NCI-H1105 (cell line): Measurements from ENCODE around the gene WNT7A.

Experiments used
- DNase-seq: peaks from one replicate; lab custom pipeline; 2025; lab: John Stamatoyannopoulos, UW

WNT7A gene

DNA sequence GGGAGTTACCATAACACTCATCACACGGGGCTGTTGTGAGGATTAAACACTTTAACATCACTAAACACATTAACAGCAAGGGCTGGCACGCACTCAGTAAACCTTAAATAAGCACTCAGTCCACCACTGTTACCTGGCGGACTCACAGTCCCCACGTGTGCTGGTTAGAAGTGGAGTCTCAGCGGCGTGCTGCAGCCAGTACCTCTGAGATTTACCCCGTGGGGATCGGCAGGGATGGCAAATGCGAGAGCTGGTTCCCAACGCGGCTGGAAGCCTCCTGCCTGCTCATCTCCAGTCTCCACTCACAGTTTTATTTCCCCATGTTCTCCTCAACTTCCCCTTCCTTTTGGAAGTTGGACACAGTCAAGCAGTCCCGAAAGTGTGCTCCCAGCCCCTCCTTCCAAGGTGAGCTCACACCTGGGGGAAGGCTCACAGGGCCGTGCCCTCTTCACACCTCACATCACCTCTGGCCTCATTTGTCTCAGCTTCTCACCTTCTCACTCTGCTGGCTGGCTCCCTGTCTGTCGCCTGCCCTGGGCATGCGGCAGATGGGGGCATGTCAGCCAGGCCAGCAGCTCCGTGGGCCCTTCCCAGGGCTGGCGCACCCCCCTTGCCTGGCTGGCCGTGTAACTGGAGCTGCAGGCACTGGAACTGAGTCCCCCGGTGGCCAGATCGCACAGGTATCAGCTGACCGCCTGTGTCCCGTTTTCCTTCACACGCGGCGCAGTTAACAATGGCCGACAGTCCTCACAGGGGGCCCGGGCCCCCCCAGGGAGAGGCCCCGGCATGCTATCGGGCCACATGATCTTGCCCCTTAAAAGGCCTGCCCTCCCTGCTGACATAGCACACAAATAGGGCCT, 87.1 kb downstream of the WNT7A start:
- no peak for DNase-seq

DNA sequence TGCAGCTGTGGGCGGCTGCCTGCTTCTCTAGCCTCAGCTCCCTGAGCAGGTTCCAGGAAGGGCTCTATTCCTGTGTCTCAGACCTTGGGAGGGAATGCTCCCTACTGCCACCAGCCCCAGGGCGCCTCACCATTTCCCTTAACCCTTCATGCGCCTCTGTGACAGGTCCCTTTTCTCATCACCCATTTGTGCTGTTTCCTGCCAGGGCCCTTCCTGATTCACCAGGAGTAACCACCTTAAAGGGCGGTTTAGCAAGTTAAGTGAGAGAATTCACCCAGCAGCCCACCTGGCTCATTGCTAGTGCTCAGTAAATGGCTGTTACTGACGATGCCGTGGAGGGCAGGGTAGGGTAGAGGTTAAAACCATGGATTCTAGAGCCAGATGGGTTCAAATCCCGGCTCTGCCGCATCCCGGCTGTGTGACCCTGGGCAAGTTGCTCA, 87.8 kb downstream of the WNT7A start:
- DNase-seq = no peak

DNA sequence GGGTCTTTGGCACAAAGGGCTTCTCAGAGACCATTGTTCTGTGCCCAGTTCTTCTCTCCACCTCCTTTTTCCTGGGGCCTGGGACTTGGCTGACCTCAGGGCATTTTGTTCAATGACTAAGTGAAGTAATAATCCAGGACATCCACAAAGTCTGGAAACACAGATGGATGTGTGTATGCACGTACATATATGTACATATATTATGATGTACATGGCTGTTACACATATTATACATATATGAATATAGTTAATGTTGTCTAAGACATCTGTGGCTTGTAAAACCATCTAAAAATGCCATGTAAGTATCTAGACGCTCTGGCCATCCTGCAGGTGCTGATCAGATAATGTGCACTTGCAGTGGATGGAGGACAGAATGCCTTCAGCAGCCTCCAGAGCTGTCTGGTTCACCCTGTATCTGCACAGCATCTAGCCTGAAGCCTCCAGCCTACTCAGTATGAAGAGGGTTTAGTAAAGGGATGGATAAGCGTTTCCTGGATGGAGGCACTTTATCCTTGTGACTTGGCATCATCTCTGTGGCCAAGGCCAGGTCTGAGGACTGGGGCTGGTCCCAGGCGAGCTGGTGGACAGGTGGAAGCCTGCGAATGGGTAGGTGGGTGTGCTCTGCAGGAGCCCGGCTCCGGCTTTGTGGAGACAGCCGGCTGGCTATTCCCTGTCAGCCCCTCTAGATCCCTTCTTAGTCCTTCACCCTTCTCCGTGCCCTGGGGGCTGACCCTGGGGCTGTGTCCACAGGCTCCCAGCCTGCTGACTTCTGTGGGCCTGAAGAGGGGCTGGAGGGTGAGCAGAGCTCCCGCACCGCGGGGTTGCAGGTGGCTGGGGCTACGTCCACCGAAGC, 88.4 kb downstream of the WNT7A start:
- no peak for DNase-seq

DNA sequence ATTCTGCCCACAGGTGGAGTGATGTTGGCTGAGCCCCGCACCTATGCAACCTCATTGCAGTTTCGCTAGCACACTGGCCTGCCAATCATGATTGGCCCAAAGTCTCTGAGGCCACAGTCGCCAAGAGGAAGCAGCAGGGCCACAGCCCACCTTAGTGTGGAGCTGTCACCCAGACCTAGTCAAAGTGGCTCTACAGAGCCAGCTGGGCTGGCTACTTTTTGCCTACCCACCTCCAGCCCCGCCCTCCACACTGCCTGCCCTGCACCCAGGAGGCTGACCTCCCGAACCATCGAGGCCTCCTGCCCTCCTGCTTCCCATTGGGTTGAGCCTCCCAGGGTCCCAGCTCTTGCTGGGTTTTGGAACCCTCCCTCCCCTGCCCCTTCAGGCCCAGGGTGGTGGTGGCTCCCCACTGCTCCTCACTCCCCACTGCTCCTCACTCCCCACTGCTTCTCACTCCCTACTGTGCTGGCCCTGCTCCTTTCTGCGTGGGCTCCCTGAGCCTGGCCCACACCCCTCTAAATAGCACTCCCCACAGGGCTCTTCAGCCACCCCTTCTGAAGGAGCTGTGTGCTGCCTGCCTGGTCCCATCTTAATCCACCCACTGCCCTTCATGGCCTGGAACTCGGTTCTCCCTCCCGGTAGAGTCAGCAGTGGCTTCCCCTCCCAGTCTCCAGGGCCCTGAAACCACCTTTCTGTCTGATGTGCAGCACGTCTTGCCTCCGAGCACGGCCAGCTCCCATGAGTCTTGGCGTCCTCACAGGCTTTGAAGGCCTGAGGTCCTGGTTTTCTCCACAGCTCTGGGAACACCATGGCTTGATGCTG, 89.3 kb downstream of the WNT7A start:
- no peak for DNase-seq

DNA sequence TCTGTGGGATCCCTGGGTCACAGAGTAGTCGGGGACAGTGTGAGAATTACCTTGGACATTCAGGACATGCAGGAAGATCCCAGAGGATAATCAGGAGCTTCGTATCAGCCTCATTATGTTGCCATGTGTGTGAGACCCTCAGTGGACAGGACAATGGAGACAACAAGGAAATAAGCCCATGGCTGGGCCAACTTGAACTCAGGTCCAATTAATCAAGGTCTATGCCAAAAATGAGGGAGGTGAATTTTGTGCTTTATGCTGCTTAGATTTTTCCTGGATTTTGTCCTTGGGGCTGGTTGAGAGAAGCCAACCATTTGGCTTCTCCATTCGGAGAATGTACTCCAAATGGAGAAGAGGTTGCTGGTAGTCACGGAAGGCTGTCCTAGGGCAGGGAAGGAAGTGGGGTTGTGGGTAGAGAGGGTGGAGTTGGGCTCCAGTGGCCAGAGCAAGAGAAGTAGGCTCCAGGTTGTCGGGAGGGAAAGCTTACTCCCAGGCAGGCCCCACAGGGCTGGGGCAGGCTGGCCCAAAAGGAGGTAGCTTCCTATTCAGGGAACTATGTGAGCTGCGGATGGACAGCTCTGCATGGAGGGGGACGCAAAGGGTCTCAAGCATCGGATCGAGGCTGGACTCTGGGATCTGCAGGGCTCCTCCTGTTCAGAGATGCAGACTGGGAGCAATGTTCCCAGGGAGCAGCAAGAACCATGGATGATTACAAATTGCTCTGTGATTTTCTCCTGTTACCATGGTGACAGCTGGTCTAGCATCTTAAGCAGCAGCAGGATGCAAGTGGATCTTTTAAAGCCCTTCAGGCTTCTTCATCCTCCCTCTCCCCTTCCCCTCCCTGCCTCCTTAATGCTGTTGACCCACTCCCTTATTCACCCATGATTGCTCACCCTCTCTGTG, 91.1 kb downstream of the WNT7A start:
- no peak for DNase-seq

DNA sequence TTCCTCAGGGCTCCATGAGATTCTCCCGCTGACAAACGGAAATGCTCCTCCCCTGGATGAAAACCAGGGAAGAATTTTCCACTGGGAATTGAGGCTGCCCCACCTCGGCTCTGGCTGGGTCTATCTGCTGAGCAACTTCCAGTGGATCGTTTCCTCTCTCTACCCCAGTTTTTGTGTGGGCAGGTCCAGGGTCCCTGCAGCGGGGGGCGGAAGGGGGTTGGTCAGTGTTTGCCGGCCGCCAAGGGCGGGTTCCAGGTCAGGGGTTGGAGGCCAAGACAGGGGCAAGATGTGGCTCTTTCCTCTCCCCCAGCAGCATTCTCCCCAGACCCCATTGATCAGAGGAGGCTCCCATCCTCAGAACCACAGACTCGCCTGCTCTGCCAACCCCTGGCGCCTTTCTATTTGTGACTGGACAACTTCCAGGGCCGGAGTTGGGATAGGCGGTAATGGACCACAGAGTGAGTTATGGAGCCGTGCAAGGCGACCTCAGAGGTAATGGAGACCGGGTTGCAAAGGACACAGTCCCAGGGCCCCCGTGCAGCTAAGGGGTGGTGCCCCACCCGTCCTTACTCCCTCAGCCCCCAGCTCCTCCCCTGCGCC, 92.2 kb downstream of the WNT7A start:
- DNase-seq = no peak

DNA sequence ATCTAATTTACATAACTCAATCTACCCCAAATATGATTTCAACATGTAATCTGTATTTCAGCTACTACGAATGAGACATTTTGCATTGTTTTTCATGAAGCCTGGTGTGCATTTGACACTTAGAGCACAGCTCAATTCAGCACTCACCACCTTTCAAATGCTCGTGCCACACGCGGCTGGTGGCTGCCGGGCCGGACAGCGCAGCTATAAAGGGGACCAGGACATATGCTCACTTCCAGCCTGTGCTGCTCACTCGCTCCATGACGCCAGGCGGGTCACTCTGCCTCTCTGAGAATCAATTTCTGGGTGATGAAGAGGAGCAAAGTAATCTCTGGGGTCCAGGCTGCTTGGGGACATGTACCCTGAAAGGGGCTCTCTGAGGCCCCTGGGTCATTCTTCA, 93.1 kb downstream of the WNT7A start:
- DNase-seq = no peak

DNA sequence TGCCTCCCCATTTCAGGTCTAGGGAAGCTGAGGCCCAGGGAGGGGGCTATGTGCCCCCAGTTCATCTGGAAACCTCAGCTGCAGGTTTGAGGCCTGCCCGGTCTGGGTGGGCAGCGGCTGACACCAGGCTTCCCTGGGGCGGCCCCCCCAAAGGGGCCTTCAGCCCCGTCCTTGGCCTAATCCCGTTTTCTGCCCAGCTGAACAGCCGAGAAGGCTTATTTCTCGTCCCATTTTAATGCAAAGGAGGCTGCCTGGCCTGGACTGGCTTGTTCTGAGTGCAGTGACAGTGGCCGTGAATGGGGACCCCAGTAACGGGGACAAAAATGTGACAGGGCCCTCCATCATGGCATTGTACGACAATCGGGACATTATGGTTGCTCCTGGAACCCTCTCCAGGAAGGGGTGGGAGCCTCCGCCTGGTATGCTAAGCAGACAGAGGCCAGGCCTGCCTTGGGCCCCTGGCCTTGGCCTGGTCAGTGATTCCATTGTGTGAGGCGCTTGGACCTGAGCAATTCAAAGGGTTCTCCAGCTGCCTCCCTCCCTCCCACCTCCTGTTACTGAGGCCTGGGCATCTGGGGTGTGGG, 93.9 kb downstream of the WNT7A start:
- no peak for DNase-seq

DNA sequence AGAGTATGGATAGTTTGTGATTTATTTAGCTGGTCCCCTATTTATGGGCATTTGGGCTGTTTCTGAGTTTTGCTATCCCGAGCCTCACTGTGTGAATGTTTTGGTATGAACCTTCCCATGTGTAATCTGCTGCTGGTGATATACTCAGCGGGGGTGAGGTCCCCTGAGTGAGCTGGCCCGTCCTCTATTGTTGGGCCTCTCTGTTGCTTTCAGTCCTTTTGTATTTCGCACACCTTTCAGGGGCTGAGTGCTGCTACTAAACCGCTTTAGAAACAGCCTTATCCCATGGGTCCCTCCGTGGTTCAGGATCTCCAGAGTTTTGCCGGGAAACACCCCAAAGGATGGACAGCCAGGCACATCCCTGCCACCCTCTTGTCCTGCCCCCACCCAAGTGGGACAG, 94.5 kb downstream of the WNT7A start:
- DNase-seq = no peak

DNA sequence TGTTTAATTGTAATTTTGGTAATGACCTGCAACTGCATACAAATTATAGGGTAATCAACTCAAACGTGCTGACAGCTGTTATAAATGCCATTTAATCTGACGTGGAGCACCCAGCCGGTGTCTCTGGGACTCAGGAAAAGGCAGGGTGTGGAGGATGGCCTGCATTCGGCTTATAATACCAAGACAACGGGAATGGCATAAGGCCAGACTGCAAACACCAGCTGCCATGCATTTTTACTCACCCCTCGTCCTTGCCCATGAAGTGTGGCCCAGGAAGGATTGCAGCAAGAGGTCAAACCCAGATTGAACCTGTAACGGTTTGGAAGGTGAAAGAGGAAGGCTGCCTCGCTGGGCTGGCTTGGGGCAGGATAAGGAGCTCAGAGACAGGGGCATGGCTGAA, 96.4 kb downstream of the WNT7A start:
- peak; percentile 32 for DNase-seq

DNA sequence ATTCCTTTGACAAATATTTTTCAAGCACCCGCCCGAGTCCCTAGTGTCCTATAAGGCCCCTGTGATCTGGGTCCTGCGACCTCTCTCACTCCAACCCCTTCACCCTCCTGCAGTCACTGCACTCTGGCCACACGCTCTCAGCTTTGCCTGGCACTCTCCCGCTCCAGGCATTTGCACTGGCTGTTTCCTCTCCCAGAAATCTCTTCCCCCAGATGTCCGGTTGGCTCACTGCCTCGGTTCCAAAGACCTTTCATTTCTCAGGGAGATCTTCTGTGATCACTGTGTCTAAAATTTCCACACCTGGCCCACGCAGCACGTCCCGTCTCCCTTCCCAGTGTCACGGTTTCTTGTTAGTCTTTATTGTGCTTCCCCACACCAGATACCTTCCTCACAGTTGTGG, 97.4 kb downstream of the WNT7A start:
- DNase-seq = no peak

DNA sequence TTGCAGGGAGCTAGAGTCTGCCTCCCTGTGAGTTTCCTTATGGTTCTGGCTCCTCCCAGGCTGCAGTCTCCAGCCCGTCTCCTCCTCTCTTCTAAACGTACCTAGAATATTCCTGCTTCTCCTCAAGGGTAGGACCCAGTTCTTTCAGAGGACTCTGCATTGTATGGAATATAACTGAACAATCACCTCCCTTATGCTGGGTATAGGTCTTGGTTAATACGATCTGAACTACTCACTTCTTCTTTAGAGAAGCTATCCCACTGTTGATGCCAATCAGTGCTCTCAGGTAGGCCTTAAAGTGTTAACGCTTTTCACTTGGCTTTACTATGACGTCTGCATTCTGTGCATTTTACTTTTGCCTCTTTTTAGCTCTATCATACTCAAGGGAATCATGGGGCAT, 98.5 kb downstream of the WNT7A start:
- no peak for DNase-seq

DNA sequence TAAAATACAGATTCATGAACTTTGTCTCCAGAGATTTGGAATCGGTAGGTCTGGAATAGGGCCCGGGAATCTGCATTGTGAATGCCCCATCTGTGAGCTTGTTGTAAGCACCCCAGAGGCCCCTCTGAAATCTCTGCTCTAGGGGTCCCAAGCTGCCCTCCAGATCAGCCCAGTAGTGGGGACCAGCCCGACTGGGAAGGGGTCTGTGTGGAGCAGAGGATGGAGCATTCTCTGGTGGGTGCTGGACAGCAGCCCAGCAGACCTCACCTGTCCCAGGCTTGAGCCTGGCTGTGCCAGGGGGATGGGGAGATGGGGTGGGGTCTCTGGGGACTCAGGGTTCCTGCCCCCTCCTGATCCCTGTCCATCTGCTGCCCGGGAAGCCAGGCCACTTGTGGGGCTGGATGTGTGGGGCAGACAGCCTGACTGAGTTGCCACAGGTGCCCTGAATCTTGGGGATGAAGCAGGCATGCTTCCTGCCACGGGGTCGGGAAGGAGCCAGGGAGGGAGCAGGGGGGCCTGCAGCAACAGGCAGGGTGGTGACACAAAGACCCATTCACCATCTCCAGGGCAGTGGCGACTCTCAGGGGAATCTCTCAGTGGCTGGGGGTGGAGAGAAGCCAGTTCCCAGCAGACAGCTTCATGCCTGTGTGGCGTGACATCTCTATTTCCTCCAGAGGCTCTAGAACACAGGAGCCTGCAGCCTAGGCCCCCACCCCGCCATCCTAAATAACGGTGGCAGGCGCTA, 99.3 kb downstream of the WNT7A start:
- DNase-seq = no peak

DNA sequence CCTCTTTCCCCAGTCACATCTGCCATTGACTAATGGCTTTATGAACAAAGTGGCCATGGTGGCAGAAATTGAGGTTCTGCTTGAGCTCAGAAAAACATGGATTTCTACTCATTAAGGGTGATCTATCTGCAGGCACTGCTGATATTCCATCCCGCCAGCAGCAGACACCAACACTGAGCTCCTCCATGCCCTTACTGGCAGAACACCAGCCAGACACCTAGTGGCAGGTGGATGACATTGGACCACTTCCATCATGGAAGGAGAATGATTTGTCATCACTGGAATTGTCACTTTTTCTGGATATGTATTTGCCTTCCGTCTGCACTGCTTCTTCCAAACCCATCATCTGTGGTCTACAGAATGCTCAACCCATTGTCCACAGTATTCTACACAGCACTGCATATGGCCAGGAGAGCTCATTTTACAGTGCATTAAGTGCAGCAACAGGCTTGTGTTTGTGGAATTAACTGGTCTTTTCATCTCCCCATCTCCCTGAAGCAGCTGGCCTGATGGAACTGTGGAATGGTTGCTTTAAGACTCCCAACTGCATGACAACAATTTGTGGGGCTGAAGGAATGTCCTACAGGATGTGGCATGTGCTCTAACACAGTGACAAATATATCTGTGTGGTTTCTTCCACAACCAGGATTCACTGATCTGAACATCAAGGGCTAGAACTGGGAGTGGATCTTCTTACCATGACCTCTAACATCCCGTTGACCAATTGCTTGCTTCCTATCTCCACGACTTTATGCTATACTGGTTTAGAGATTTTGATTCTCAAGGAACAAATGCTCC, 103.4 kb downstream of the WNT7A start:
- no peak for DNase-seq

DNA sequence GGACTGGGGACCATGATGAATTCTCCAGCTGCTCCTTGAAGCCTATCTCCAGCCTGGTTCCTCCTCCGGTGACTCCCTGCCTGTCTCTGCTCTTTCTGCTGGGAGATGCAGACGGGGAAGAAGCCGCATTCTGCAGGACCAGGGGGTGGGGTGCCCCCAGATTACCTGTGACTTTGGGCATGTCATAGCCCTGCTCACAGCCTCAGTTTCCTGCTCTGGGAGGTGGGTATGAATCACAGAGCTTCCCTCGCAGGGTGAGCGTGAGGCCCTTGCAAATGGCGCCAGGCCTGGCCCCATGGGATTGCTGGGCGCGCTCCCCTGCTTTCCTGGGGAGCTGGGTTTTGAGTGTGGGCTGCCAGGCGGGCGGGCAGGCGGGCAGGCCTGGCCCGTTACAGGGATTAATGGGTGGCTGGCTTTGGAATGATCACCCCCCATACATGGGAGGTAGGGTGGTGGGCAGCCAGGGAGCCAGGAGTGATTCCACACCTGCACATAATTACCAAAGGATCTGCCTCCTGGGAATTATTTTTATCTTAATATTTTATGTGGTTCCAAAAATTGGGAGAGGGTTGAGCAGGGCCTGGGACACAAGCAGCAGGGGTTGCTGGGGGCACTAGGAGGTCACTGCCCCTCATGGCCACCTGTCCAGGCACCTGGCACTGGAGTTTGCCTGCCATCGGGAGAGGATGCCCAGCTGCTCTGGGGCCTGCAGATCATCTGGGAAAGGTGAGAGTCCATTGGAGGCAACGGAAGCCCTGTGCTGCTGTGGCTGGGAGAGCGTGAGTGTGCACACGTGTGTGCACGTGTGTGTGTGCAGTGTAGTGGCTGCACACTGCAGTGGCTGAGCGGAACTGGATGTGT, 106.8 kb downstream of the WNT7A start:
- no peak for DNase-seq

DNA sequence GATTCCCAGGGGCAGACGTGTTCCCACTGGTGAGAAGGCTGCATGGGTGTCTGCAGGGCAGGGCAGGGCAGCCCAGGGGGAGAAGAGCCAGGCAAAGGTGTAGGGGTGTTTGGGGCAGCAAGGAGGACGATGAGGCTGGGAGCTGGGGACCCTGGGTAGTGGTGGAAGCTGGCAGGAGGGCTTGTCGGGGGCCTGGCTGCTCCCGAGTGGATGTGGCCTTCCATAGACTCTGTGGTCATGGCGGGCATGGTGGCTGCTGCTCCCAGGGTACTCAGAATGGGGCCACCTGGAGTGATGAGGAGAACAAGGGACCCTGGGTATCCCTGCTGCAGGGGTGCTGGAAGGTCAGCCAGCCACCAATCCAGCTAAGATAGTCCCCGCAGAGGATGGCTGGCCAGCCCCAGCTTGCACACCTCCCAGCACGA, 107.5 kb downstream of the WNT7A start:
- no peak for DNase-seq

DNA sequence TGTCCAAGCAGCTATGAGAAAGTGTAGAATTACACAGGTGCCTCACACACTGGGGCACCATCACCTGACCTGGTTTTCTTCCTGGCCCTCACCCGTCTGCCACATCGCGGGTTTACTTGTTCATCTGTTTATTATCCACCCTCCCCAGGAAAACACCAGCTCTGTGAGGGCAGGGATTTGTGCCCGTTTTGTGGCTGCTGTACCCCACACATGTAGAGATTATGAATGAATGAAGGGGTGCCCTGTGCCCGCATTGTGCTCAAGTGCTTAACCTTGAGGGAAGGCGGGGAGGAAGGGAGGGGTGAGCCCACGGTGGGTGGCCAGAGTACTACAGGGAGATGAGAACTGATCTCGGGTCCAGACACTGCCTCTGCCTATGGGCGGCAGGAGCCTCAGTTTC, 108.4 kb downstream of the WNT7A start:
- no peak for DNase-seq
